Measurements from ENCODE around the gene CADPS.

DNA sequence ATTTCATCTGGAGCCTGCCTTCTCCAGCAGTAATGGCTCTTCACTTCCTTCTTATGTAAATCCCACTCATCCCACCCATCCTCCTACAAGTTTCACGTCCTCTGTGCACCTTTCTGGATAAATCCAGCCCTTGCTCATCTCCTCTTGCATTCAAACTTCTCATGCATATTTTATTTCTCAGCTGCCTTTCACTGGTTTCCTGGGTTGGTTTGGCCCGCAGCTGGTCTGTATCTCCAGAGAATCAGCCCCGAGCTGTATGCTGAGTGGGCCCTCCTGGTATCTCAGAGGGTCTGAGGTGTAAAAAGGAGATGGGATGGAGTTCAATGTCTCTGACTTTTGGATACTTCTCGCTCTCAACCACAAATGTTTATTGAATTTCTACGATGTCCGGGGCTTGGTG, 253.3 kb downstream of the CADPS start:
- TF ChIP-seq, protein P1, sequence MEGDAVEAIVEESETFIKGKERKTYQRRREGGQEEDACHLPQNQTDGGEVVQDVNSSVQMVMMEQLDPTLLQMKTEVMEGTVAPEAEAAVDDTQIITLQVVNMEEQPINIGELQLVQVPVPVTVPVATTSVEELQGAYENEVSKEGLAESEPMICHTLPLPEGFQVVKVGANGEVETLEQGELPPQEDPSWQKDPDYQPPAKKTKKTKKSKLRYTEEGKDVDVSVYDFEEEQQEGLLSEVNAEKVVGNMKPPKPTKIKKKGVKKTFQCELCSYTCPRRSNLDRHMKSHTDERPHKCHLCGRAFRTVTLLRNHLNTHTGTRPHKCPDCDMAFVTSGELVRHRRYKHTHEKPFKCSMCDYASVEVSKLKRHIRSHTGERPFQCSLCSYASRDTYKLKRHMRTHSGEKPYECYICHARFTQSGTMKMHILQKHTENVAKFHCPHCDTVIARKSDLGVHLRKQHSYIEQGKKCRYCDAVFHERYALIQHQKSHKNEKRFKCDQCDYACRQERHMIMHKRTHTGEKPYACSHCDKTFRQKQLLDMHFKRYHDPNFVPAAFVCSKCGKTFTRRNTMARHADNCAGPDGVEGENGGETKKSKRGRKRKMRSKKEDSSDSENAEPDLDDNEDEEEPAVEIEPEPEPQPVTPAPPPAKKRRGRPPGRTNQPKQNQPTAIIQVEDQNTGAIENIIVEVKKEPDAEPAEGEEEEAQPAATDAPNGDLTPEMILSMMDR (IDR thresholded peaks at IDR 0.05), result no peak
- TF ChIP-seq, protein P2, sequence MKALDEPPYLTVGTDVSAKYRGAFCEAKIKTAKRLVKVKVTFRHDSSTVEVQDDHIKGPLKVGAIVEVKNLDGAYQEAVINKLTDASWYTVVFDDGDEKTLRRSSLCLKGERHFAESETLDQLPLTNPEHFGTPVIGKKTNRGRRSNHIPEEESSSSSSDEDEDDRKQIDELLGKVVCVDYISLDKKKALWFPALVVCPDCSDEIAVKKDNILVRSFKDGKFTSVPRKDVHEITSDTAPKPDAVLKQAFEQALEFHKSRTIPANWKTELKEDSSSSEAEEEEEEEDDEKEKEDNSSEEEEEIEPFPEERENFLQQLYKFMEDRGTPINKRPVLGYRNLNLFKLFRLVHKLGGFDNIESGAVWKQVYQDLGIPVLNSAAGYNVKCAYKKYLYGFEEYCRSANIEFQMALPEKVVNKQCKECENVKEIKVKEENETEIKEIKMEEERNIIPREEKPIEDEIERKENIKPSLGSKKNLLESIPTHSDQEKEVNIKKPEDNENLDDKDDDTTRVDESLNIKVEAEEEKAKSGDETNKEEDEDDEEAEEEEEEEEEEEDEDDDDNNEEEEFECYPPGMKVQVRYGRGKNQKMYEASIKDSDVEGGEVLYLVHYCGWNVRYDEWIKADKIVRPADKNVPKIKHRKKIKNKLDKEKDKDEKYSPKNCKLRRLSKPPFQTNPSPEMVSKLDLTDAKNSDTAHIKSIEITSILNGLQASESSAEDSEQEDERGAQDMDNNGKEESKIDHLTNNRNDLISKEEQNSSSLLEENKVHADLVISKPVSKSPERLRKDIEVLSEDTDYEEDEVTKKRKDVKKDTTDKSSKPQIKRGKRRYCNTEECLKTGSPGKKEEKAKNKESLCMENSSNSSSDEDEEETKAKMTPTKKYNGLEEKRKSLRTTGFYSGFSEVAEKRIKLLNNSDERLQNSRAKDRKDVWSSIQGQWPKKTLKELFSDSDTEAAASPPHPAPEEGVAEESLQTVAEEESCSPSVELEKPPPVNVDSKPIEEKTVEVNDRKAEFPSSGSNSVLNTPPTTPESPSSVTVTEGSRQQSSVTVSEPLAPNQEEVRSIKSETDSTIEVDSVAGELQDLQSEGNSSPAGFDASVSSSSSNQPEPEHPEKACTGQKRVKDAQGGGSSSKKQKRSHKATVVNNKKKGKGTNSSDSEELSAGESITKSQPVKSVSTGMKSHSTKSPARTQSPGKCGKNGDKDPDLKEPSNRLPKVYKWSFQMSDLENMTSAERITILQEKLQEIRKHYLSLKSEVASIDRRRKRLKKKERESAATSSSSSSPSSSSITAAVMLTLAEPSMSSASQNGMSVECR (CRISPR knock-in tag; IDR thresholded peaks at IDR 0.05; ENCODE audit: borderline replicate concordance), result no peak
- TF ChIP-seq TCF7 (CRISPR knock-in tag; IDR thresholded peaks at IDR 0.05; ENCODE audit: low read depth) (no peak), FOXP1 (CRISPR knock-in tag; IDR thresholded peaks at IDR 0.05; ENCODE audit: borderline replicate concordance) (no peak), NFYB (CRISPR knock-in tag; conservative IDR thresholded peaks at IDR 0.05; ENCODE audit: low read depth) (no peak), GTF2I (CRISPR knock-in tag; conservative IDR thresholded peaks at IDR 0.05) (no peak), SMAD4 (CRISPR knock-in tag; IDR thresholded peaks at IDR 0.05) (no peak)
- TF ChIP-seq, protein P3, sequence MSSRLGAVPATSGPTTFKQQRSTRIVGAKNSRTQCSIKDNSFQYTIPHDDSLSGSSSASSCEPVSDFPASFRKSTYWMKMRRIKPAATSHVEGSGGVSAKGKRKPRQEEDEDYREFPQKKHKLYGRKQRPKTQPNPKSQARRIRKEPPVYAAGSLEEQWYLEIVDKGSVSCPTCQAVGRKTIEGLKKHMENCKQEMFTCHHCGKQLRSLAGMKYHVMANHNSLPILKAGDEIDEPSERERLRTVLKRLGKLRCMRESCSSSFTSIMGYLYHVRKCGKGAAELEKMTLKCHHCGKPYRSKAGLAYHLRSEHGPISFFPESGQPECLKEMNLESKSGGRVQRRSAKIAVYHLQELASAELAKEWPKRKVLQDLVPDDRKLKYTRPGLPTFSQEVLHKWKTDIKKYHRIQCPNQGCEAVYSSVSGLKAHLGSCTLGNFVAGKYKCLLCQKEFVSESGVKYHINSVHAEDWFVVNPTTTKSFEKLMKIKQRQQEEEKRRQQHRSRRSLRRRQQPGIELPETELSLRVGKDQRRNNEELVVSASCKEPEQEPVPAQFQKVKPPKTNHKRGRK (CRISPR knock-in tag; IDR thresholded peaks at IDR 0.05; ENCODE audit: borderline replicate concordance), result no peak
- TF ChIP-seq, protein P4, sequence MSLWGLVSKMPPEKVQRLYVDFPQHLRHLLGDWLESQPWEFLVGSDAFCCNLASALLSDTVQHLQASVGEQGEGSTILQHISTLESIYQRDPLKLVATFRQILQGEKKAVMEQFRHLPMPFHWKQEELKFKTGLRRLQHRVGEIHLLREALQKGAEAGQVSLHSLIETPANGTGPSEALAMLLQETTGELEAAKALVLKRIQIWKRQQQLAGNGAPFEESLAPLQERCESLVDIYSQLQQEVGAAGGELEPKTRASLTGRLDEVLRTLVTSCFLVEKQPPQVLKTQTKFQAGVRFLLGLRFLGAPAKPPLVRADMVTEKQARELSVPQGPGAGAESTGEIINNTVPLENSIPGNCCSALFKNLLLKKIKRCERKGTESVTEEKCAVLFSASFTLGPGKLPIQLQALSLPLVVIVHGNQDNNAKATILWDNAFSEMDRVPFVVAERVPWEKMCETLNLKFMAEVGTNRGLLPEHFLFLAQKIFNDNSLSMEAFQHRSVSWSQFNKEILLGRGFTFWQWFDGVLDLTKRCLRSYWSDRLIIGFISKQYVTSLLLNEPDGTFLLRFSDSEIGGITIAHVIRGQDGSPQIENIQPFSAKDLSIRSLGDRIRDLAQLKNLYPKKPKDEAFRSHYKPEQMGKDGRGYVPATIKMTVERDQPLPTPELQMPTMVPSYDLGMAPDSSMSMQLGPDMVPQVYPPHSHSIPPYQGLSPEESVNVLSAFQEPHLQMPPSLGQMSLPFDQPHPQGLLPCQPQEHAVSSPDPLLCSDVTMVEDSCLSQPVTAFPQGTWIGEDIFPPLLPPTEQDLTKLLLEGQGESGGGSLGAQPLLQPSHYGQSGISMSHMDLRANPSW (CRISPR knock-in tag; conservative IDR thresholded peaks at IDR 0.05; ENCODE audit: low read depth), result no peak
